GM19455 (cell line): ENCODE results near the gene BDH1.
"Not testable (repeated sequence)": the region's sequence is repeated elsewhere in the genome, so short reads cannot be mapped to it uniquely, and the experiment has no call there.

Source experiments
- ATAC-seq: cut with Tn5 transposase; IDR thresholded peaks from one replicate; pipeline ENCODE4 v1.9.1; 2021; ENCODE audit not compliant: unreplicated experiment

The BDH1 gene, protein sequence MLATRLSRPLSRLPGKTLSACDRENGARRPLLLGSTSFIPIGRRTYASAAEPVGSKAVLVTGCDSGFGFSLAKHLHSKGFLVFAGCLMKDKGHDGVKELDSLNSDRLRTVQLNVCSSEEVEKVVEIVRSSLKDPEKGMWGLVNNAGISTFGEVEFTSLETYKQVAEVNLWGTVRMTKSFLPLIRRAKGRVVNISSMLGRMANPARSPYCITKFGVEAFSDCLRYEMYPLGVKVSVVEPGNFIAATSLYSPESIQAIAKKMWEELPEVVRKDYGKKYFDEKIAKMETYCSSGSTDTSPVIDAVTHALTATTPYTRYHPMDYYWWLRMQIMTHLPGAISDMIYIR

DNA sequence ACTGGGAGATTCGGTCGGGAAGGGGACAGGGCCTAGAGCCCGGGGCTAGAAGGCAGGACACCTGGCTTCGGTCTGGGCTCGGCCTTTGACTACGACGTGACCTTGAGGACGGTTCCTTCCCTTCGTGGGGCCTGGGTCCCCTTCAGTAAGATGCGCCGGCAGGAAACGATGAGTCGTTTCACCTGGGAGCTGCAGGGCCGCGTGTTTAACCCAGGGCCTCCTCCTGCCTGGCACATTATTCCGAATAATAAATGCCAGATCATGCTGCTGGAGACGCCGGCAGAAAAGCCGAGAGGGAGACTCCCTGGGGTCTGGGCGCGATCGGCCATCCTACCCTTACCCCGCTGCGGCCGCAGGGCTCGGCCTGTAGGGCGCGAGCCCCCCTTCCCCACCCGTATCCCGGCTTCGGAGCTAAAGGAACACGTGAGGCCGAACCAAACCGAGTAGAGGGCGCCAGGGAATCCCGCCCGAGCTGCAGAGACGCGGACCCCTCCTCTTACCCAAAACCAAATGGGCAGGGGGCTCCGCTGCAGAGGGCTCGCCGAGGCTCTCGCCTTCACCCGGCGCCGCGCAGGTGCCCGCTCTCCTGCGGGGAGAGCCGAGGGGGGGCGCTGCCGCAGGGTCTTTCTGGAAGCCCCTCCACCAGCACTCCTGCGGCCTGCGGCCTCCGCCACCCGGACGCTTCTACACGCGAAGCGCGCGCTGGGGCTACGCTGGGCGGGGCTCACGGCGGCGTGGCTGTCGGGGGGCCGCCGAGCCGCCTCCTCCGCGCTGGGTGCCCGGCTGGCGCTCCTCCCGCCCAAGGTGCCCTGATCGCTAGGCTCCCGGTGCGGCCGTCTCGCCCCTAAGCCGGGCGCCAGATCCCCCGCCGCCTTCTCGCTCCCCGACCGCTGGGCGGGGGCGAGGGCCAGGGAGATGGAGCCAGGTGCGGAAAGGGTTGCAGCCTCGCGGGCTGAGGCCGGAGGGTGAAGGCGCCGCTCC lies at the start of gene BDH1:
TSS of gene BDH1 (minus strand) at position 688 of the 981 bp plus-strand sequence. CDS start 9,525 bp downstream, outside the sequence.
- ATAC-seq, result peak; percentile 33

- no peak for ATAC-seq
Observed at GRCh38 chr3:197603317-197603933, 47.7 kb upstream of the BDH1 start.

DNA sequence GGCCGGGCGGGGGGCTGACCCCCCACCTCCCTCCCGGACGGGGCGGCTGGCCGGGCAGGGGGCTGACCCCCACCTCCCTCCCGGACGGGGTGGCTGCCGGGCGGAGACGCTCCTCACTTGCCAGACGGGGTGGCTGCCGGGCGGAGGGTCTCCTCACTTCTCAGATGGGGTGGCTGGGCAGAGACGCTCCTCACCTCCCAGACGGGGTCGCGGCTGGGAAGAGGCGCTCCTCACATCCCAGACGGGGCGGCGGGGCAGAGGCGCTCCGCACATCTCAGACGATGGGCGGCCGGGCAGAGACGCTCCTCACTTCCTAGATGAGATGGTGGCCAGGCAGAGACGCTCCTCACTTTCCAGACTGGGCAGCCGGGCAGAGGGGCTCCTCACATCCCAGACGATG lies 46.6 kb upstream of the BDH1 start:
- not testable (repeated sequence) for ATAC-seq

GRCh38 chr3:197601566-197601840 lies 45.7 kb upstream of the BDH1 start:
- not testable (repeated sequence) for ATAC-seq

DNA sequence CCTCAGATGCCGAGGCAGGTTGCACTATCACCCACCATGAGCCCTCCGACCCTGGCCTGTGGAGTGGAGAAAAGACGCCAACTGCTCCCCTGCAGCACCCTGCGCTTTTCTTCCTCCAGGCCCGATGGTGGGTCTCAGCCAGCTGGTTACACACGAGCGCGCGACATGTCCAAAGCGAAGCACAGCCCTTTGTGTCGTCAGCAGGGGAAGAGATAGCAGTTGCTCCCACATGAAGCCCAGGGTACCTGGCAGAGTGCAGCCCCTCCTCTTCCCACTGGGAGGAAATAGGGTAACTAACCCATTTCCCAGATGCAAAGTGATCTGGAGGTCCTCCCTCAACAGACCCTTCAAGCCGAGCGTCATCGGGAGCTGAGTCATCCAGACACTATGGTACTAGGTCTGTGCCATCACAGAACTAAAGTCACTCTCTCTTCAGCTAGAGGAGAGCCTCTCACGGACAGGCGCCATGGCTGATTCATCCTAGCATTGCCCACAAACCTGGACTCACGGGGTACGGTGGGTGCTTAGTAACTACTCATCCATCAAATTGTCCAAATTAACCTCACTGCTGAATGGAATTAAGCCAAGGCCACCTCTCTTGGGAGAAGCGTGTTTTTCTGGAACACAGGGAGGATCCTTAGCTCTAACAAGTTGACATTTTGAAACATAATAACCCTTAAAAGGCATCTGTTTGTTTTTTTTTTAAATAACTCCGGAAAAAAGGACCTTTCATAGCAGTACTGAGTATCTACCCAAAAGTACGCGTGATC lies 45.2 kb upstream of the BDH1 start:
- ATAC-seq, result no peak

DNA sequence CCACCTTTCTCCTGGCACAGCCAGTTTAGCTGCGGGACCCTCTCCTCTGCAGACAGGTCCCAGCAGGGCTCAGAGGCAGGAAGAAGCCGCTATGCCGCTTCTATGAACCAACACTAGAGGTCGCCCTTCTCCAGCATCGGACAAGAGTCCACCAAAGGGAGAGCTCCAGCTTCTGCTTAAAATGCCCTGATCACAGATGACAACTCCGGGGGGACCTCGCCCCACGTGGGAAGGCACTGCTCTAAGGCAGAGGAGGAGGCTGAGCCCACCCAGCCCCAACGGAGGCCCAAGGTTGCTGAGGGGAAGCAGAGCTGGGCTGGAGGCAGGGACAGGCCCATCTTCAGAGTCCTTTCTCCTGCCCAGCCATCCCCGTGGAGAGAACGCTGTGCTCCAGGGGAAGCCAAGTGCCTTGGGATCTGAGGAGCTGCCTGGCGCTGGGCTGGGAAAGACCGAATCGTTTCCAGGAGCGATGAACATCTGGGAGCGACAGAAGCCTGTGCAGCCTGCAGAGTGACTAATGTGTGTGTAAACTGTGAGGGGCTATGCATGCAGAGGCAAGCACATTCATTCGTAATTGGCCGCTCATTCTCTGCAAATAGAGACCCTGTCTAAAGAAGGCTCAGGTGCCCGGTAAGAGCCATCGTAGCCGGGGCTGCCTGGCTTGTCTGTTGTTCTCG lies 43.5 kb upstream of the BDH1 start:
- ATAC-seq, result peak; percentile 79

GRCh38 chr3:197598404-197598980 lies 42.7 kb upstream of the BDH1 start:
- no peak for ATAC-seq

DNA sequence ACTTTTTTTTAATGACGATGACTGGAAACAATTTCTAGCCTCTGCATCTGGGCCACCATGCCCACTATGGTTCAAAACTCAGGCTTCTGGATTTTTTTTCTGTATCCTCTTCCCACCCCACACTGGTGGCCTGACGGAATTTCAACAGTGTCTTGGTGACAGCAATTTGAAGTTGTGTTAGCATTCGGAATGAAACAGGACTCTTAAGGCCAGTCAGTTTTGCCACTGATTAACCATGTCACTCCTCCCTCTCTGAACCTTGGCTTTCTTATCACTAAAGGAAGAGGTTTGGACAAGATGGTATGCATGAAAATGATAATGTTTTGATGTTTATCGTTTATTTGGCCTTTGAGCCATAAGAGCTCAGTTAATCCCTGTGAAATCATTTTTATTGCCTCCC lies 41.6 kb upstream of the BDH1 start:
- ATAC-seq, result no peak

DNA sequence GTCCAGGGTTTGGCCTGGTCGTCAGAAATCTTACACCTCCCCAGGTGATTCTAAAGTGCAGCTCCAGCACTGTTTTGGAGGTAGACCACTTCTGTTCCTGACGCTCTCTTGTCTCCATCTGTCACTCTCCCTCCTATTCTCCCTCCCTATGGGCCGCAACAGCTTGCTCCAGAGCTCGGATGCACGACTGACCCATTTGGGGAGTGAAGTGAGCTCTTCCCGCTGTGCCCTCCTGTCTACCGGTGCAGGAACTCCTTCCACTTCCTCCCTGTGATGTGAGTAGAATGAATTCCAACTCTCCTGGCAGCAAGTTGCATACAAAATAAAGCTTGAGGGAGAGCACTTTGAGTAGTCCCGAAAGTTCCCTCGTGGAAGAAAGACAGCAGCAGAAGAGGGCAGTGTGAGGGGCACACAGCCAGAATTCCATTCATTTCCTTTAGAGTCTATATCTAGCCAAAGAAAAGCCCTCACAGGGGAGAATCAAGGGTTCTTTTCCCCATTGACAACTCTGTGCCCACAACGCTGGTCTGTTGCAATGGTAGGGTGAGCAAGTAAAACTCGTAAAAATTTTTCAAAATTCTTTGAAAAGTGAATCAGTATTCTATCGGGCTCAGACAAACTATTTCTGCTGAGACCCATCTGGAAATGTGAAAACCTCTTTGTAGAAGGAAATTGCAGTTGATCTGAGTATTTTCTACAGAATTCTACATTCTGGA lies 39.9 kb upstream of the BDH1 start:
- no peak for ATAC-seq

DNA sequence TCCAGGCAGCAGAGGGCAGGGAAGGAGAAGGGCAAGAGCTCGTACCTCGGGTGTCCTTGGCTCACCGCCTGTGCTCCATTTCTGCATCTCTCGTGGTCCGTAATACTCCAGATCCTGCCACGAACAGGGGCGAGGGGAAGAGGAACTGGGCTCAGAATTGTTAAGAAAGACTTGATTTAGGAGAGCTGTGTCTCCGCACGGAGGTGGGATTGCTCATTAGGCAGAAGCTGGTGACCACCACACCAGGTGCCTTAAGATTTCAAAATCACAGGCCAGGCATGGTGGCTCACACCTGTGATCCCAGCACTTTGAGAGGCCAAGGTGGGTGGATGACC lies 37.2 kb upstream of the BDH1 start:
- no peak for ATAC-seq

DNA sequence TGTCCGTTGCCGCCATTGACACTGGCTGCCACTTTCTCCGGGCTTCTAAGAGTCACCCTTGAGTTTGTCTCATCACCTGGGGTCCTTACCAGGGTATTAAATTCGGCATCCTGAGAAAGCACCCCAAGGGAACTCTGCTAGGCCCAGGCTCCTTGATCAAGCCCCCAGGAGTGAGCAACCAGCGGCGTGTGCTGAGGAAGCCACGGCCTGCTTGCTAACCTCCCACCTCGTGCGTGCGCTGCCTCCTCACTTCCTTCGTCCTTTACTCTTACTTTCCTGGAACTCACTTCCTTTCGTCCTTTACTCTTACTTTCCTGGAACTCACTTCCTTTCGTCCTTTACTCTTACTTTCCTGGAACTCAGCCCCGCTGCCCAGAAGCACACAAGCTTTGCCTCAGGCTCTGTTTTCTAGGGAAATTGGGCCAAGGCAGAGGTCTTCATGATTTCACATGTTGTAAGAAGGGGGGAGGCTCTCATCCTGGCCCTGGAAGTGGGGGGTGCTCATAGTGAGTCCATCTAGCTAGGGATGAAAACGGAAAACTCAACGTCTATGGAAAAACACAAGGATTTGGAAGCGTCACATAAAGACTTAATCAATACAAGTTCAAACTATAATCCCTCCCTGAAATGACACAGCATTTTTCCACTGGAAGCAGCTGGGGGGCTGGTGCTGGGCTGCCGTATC lies 36.7 kb upstream of the BDH1 start:
- ATAC-seq, result no peak

DNA sequence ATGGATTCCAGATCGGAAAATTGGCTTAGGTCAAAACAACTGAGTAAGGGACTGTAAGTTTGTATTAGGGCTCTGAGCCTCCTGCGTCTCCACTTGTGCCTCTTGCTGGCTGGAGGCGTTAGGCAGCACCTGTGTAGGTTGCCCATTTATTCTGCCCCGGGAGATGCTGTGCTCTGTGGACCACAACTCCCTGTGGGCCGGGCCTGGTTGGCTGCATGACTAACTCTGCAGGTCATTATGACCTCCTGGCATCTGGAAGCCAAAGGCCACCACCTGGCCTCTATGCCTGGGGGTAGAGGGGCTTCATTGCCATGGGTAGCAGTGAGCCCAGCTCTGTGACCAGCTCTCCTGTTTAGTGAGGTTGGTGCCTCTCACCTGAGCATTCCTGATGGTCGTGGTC lies 36.0 kb upstream of the BDH1 start:
- no peak for ATAC-seq

GRCh38 chr3:197590313-197590962 lies 34.7 kb upstream of the BDH1 start:
- no peak for ATAC-seq

GRCh38 chr3:197589545-197589944 lies 33.8 kb upstream of the BDH1 start:
- no peak for ATAC-seq

DNA sequence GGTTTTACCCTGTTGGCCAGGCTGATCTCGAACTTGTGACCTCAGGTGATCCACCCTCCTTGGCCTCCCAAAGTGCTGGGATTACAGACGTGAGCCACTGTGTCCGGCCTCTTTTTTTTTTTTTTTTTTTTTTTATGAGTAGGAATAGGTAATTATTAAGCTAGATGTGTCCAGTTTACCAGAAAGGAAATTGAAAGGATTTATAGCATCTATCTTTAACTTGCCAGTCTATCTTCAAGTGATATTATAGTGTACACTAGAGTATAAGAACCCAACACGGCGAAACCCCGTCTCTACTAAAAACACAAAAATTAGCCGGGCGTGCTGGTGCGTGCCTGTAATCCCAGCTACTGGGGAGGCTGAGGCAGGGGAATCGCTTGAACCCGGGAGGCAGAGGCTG lies 31.0 kb upstream of the BDH1 start:
- ATAC-seq, result not testable (repeated sequence)

DNA sequence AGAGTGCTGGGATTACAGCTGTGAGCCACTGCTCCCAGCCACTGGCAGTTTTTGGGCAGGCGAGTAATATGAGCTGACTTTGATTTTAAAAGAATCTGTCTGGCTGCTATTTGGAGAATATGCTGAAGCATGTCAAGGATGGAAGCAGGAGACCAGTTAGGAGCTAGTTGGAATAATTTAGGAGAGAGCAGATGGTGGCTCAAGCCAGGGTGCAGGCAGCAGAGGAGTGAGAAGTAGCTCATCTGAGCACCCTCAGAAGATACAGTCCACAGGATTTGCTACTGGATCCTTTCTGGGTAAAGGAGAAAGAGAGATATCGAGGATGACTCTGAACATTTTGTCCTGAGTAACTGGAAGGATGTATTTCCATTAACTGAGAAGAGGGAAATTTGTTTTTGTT lies 30.4 kb upstream of the BDH1 start:
- no peak for ATAC-seq

DNA sequence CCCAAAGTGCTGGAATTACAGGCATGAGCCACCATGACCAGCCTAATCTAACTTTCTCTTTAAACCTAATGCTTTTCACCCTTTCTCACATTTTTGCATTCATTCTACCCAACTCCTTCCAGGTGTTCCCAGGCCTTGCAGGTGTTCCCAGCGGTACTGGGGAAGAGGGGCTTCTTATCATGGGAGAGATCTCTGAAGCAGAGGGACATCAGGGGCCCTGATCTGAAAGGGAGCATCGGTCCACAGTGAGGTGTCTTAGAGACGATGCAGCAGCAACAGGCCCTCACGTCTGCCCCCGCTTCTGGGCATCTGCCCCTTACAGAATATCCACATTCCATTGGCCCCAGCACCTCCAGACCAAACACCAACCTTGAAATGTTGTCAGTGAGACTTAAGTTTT lies 29.0 kb upstream of the BDH1 start:
- no peak for ATAC-seq

DNA sequence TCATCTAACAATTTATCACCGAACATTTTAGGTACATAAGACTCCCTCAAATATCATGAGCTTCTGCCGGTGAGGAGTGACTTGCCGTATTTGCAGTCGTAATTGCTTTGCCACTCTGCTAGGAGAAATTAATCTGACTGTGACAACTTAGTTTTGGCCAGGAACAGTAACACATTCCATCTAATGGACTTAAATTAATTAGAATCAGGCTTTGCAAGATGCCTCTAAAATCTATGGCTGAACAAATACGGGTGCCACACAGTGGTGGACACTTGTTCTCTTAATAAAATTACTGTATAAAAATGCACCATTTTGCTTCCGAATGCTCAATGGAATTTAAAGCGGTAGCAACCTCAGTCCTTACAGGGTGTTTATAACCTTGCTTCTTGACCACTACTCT lies 27.6 kb upstream of the BDH1 start:
- no peak for ATAC-seq
